HL-60 (cell line): ENCODE data around the gene KAZN.

Experiments used
- CTCF ChIP-seq: IDR thresholded peaks from one replicate; pipeline ENCODE4 v1.5.1; 2011; ENCODE audit warnings: low read length, control low read depth, inconsistent platforms; ENCODE audit not compliant: insufficient read depth
- GABPA ChIP-seq: IDR thresholded peaks from 2 replicates; pipeline ENCODE4 v1.6.1; 2012; ENCODE audit warnings: low read depth
- POLR2AphosphoS5 ChIP-seq: IDR thresholded peaks from 2 replicates; pipeline ENCODE4 v1.6.1; 2012; ENCODE audit warnings: low read depth
- SPI1 ChIP-seq: IDR thresholded peaks from 2 replicates; pipeline ENCODE4 v1.6.1; 2012; ENCODE audit warnings: low read depth, mild to moderate bottlenecking, borderline replicate concordance
- TF ChIP-seq, protein P1 (sequence below): IDR thresholded peaks from 2 replicates; pipeline ENCODE4 v1.6.1; 2012; ENCODE audit warnings: low read depth; ENCODE audit not compliant: insufficient replicate concordance

GRCh38 chr1:14944471-14944985, 346.0 kb downstream of the KAZN start:
- TF ChIP-seq CTCF = no peak
- no peak for TF ChIP-seq POLR2AphosphoS5
- no peak for TF ChIP-seq GABPA
- TF ChIP-seq, protein P1, sequence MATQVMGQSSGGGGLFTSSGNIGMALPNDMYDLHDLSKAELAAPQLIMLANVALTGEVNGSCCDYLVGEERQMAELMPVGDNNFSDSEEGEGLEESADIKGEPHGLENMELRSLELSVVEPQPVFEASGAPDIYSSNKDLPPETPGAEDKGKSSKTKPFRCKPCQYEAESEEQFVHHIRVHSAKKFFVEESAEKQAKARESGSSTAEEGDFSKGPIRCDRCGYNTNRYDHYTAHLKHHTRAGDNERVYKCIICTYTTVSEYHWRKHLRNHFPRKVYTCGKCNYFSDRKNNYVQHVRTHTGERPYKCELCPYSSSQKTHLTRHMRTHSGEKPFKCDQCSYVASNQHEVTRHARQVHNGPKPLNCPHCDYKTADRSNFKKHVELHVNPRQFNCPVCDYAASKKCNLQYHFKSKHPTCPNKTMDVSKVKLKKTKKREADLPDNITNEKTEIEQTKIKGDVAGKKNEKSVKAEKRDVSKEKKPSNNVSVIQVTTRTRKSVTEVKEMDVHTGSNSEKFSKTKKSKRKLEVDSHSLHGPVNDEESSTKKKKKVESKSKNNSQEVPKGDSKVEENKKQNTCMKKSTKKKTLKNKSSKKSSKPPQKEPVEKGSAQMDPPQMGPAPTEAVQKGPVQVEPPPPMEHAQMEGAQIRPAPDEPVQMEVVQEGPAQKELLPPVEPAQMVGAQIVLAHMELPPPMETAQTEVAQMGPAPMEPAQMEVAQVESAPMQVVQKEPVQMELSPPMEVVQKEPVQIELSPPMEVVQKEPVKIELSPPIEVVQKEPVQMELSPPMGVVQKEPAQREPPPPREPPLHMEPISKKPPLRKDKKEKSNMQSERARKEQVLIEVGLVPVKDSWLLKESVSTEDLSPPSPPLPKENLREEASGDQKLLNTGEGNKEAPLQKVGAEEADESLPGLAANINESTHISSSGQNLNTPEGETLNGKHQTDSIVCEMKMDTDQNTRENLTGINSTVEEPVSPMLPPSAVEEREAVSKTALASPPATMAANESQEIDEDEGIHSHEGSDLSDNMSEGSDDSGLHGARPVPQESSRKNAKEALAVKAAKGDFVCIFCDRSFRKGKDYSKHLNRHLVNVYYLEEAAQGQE = no peak
- TF ChIP-seq SPI1 = no peak
